Measurements from ENCODE around the gene OR8S1.
"Not testable (repeated sequence)": the region's sequence is repeated elsewhere in the genome, so short reads cannot be mapped to it uniquely, and the experiment has no call there.

Gene OR8S1, protein sequence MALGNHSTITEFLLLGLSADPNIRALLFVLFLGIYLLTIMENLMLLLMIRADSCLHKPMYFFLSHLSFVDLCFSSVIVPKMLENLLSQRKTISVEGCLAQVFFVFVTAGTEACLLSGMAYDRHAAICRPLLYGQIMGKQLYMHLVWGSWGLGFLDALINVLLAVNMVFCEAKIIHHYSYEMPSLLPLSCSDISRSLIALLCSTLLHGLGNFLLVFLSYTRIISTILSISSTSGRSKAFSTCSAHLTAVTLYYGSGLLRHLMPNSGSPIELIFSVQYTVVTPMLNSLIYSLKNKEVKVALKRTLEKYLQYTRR

DNA sequence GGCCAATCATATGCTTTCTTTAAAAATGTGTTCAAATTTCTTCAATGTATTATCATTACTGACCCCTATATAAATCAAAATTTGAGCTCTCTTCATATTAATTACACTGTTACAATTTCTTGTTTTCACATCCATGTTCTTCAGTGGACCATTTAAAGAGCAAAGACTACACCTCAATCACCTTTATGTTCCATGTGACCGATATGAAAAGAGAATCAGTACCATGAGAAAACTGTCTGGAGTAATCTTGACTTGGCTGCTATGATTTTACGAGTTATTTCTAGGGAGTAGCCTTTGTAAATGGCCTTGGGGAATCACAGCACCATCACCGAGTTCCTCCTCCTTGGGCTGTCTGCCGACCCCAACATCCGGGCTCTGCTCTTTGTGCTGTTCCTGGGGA is at the start of gene OR8S1:
Gene OR8S1 (plus strand): TSS at position 301 of the 400 bp plus-strand sequence. CDS start 0 bp downstream, at position 301.
- no peak for DNase-seq (ENCODE audit: low spot score)

DNA sequence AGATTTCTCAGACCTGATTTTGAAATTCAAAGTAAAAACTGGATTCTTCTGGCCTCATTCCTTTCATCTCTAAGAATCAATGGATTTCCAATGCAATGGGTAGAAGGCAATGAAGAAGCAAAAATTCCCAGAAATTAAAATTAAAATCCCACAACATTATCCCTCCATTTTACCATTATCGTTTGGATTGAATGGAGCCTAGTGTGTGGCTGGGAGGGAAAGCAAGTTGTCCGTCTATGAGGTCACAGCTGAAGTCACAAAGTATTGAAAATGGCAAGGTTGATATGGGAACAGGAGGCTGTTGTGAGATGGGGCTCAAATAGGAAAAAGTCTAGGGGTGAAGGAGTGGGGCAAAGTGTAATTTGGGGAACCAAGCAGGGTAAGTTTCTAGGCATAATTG is 43.2 kb upstream of the OR8S1 start, which contains the start of gene C12orf54:
Gene C12orf54 (plus strand): TSS at position 301 of the 400 bp plus-strand sequence. CDS start 799 bp downstream, outside the sequence.
- no peak for DNase-seq (ENCODE audit: low spot score)

DNA sequence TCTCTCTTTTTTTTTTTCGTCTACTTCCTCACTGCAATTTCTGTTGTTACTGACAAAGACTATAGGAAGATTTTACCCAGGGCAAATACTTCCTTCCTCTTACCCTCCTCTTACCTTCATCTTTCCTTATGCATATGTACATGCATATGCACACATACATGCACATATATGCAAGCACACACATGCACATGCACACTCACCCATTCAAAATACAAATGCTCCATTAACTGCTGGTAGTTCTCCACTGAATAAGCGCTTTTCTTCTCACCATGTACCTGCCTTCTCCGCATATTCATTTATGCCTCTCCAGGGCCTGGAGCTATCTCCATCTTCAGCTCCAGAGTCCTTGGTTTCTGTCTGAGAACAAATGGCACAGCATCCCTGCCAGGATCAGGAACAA is 42.5 kb upstream of the OR8S1 start:
- DNase-seq (ENCODE audit: low spot score): no peak

DNA sequence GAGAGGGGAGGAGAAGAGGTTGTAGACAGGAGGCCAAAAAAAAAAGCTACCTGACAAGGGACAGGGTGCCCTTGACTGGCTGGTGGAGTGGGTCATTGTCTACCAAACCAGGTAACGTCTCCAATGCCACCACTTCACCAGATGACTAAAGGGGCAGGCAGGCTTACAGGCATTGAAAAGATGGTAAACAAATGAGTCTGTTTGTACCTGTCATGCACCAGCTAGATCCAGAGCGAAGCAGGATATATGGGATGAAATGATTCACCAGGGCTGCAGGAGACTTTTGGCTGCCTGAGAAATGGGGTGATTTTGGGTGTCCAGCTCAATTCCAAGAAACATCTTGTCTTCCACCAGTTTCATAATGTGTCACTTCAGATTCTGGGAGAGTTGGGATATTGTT is 39.2 kb upstream of the OR8S1 start:
- DNase-seq (ENCODE audit: low spot score): no peak

DNA sequence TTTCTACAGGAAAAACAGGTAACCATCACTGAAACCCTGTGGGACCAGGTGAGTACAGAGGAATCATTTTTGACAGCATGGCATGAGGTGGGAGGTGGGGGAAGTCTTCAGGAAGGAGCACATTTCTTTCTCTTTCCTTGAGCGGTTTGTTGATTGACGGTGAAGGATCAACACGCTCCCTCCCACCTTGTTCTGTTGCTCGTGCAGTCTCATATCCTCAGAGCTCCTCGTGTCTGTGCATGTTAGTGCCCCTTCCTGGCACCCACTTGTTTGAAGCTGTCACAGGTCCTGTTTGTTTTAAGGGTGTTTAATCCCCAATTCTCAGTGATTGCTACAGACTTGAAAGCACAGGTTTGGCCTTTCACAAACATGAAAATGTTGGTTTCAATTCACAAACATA is 38.8 kb upstream of the OR8S1 start:
- DNase-seq (ENCODE audit: low spot score): no peak

DNA sequence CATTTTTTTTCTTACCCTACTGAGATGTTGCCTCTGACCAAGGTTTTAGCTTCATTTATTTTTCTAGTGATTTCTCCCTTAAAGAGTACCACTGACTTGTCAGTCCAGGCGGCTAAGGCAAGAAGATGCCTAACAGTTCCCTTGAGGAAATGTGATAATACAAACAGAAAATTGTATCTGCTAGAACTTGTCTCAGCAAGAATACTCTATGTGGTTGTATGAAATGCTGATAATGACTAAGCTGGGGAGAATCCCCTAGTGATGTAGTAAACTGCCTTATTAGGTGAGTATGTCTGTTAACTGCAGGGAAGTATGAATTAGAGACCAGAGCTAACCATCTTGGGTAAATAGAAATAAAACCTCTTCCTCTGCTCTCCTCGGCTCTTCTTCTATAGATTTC is 36.4 kb upstream of the OR8S1 start:
- peak; percentile 7 for DNase-seq (ENCODE audit: low spot score)

DNA sequence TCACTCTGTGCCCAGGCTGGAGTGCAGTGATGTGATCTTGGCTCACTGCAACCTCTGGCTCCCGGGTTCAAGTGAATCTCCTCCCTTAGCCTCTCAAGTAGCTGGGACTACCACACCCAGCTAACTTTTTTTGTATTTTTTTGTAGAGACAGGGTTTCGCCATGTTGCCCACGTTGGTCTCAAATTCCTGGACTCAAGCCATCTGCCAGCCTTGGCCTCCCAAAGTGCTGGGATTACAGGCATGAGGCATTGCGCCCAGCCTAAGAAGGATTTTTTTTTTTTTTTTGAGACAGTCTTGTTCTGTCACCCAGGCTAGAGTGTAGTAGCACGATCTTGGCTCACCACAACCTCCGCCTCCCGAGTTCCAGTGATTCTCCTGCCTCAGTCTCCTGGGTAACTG is 36.0 kb upstream of the OR8S1 start:
- not testable (repeated sequence) for DNase-seq (ENCODE audit: low spot score)

DNA sequence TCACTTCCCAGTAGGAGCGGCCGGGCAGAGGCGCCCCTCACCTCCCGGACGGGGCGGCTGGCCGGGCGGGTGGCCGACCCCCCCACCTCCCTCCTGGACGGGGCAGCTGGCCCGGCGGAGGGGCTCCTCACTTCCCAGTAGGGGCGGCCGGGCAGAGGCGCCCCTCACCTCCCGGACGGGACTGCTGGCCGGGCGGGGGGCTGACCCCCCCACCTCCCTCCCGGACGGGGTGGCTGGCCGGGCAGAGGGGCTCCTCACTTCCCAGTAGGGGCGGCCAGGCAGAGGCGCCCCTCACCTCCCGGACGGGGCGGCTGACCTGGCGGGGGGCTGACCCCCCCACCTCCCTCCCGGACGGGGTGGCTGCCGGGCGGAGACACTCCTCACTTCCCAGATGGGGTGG is 25.2 kb upstream of the OR8S1 start:
- not testable (repeated sequence) for DNase-seq (ENCODE audit: low spot score)

DNA sequence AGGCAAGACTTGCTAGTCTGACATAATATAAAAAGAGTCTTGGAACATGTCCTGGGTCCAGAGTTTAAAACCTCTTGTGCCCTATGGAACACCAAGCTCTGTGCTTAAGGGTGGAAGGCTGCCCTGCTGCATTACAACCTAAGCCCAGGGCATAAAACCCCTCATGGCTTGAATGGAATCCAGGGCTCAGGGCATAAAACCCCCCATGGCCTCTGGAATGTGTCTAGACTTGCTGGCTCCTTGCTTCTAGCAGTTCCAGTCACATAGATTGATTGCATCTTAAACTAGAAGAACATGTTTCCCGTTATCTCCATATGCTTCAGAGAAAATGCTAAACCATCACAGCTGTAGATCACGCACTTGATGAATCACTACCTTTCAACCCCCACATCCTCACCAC is 18.6 kb upstream of the OR8S1 start:
- not testable (repeated sequence) for DNase-seq (ENCODE audit: low spot score)

DNA sequence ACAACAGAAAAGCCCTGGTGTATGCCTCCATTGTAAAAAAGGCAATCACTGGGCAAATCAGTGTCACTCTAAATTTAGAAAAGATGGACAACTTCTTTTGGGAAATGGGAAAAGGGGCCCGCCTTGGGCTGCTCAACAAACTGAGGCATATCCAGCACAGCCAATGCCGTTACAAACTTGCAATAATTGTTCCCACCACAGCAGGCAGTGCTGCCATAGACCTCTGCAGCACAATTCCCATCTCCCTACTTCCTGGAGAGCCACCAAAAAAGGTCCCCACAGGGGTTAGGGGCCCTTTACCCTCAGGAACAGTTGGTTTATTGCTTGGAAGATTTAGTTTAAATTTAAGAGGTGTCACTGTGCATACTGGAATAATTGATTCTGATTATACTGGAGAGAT is 16.4 kb upstream of the OR8S1 start:
- no peak for DNase-seq (ENCODE audit: low spot score)

DNA sequence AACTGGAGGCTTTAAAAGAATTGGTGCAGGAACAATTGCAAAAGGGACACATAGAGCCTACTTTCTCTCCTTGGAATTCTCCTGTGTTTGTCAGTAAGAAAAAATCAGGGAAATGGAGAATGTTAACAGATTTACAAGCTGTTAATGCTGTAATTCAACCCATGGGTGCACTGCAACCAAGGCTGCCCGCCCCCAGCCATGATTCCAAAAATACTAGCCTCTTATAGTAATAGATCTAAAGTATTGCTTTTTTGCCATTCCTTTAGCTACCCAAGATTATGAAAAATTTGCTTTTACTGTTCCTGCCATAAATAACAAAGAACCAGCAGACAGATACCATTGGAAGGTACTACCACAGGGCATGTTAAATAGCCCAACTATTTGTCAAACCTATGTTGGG is 15.3 kb upstream of the OR8S1 start:
- no peak for DNase-seq (ENCODE audit: low spot score)

DNA sequence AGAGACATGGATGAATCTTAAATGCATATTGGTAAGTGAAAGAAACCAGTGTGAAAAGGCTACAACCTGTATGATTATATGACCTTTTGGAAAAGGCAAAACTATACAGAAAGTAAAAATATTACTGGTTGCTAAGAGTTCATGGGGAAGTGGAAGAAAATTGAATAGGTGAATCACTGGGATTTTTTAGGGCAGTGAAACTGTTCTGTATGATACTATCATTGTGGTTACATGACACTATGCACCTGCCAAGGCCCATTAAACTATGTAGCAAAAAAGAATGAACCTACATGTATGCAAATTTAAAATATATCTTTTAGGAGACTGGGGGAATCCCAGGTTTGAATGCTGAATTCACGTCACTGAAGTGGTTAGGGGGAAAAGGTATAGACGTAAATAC is 12.6 kb upstream of the OR8S1 start:
- no peak for DNase-seq (ENCODE audit: low spot score)

DNA sequence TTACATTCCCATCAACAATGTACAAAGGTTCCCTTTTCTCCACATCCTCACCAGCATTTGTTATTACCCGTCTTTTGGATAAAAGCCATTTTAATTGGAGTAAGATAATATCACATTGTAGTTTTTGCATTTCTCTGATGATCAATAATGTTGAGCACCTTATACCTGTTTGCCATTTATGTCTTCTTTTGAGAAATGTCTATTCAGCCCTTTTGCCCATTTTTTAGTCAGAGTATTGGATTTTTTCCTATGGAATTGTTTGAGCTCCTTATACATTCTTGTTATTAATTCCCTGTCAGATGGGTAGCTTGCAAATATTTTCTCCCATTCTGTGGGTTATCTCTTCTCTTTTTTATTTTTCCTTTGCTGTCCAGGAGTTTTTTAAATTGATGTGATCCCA is 10.7 kb upstream of the OR8S1 start:
- no peak for DNase-seq (ENCODE audit: low spot score)

DNA sequence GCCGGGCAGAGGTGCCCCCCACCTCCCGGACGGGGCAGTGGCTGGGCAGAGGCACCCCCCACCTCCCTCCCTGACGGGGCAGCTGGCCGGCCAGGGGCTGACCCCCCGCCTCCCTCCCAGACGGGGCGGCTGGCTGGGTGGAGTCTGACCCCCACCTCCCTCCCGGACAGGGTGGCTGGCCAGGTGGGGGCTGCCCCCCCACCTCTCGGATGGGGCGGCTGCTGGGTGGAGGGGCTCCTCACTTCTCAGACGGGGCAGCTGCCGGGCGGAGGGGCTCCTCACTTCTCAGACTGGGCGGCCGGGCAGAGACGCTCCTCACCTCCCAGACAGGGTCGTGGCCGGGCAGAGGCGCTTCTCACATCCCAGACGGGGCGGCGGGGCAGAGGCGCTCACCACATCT is 5.1 kb upstream of the OR8S1 start:
- not testable (repeated sequence) for DNase-seq (ENCODE audit: low spot score)

DNA sequence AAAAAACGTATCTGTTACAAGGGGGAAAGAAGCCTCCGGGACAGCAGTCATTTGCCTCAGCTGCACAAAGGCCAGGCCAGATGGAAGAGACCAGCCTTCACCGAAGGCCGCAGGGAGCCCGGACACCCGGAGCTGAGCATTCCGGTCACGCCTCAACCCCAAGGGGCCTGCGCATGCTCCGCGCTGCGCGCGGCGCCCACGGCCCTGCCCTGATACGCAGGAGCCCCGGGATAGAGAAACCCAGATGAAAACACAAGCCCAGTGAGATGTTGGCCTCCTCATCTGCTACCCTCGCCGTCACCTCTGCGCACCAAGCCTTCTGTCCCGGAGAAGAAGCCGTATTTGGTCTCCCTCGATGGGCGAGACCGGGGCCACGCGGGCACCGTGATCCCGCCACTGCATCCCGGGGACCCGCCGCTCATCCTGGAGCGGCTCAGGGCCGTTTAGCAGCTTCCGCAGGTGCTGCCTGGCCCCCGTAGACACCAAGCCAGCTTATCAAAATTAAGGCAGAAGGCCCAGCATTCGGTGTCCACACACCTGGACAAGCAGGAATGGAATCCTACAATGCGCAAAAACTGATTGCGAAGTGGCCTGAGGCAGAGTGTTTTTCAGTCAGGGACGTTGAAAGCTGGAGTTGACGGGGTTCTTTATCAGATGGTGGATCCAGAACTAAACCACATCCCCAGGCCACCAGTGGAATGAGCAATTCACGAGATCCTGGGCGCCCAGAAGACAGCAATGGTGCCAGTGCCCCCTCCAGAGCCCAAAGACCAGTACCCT is 2.6 kb downstream of the OR8S1 start:
- no peak for DNase-seq (ENCODE audit: low spot score)

DNA sequence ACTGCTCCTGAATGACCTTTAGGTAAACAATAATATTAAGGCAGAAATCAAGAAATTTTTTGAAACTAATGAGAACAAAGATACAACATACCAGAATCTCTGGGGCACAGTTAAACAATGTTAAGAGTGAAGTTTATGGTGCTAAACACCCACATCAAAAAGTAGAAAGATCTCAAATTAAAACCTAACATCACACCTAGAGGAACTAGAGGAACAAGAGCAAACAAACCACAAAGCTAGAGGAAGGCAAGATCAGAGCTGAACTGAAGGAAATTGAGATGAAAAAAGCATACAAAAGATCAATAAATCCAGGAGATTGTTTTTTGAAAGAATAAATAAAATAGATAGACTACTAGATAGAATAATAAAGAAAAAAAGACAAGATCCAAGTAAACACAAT is 7.2 kb downstream of the OR8S1 start:
- DNase-seq (ENCODE audit: low spot score): no peak

DNA sequence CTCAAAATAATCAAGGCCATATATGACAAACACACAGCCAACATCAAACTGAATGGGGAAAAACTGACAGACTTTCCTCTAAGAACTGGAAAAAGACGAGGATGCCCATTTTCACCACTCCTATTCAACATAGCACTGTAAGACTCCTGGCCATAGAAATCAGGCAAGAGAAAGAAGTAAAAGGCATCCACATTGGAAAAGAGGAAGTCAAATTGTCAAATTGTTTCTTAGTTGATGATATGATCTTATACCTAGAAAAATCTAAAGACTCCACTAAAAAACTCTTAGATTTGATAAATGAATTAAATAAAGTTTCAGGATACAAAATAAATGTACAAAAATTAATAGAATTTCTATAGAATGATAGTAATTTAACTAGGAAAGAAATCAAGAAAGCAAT is 11.2 kb downstream of the OR8S1 start:
- no peak for DNase-seq (ENCODE audit: low spot score)

DNA sequence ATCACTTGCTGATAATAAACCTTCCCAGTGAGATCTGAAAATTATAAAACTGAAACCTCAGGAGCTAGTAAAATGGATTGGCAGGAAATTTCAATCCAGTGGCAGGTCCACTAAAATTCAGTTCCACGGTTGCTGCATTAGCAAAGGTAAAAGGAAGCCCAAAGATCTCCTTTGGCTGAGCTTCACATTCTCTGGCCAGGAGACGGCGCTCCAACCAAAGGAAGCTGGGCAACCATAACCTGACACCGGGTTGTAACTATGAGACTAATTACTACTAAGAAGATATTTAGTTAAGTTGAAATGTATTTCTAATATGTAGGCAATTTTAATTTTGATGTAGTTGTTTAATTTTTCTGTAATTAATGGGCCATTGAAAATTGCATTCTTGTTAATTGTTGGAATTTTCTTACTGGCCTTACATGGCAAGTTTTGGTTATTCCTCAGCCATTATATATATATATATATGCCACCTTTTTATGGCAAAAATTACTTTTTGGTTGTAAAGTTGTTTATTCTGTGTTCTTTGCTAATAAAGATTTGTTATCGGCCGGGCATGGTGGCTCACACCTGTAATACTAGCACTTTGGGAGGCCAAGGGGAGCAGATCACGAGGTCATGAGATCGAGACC is 17.0 kb downstream of the OR8S1 start:
- peak; percentile 34 for DNase-seq (ENCODE audit: low spot score)

DNA sequence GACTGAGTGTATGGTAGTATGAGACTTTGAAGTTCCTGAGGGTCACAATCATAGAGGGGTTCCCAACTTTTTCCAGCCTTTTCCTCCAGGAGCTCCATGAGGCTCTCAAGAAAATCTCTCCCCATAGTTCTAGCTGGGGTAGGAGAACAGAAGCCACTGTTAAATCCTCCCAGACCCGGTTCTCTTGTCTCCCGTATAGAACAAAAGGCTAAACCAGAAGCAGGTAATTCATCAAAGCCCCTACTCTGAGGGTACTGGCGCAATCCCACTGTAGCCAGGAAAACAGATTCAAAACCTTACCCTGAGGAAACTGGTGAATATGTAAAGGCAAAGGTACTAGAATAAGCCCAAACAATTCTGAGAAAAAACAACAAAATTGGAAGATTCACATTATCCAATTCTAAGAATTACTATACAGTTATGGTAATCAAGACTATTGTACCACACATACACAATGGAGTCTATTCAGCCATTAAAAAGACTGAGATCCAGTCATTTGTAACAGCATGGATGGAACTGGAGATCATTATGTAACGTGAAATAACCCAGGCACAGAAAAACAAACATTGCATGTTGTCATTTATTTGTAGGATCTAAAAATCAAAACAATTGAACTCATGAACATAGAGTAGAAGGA is 20.5 kb downstream of the OR8S1 start:
- no peak for DNase-seq (ENCODE audit: low spot score)

DNA sequence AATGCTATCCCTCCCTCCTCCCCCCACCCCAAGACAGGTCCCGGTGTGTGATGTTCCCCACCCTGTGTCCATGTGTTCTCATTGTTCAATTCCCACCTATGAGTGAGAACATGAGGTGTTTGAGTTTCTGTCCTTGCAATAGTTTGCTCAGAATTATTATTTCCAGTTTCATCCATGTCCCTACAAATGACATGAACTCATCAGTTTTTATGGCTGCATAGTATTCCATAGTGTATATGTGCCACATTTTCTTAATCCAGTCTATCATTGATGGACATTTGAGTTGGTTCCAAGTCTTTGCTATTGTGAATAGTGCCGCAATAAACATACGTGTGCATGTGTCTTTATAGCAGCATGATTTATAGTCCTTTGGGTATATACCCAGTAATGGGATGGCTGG is 21.6 kb downstream of the OR8S1 start:
- DNase-seq (ENCODE audit: low spot score): not testable (repeated sequence)

DNA sequence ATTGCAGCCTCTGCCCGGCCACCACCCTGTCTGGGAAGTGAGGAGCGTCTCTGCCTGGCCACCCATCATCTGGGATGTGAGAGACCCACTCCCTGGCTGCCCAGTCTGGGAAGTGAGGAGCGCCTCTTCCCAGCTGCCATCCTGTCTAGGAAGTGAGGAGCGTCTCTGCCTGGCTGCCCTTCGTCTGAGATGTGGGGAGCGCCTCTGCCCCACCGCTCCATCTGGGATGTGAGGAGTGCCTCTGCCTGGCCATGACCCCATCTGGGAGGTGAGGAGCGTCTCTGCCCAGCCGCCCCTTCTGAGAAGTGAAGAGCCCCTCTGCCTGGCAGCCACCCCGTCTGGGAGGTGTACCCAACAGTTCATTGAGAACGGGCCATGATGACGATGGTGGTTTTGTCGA is 26.2 kb downstream of the OR8S1 start:
- DNase-seq (ENCODE audit: low spot score): not testable (repeated sequence)

DNA sequence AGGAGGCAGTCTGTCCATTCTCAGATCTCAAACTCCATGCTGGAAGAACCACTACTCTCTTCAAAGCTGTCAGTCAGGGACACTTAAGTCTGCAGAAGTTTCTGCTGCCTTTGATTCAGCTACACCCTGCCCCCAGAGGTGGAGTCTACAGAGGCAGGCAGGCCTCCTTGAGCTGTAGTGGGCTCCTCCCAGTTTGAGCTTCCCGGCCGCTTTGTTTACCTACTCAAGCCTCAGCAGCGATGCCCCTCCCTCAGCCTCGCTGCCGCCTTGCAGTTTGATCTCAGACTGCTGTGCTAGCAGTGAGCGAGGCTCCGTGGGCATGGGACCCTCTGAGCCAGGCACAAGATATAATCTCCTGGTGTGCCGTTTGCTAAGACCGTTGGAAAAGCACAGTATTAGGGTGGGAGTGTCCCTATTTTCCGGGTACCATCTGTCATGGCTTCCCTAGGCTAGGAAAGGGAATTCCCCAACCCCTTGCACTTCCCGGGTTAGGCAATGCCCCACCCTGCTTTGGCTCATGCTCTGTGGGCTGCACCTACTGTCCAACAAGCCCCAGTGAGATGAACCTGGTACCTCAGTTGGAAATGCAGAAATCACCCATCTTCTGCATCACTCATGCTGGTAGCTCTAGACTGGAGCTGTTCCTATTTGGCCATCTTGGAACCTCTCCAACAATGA is 28.4 kb downstream of the OR8S1 start:
- not testable (repeated sequence) for DNase-seq (ENCODE audit: low spot score)

All from GM03348 (cell line).